Measurements from ENCODE around the gene C15orf39.

The C15orf39 gene

GRCh38 chr15:75197062-75197630 is 4.5 kb upstream of the C15orf39 start:
- DNase-seq = no peak

- DNase-seq = peak; percentile 28 to 31
These were observed 2.9 kb upstream of the C15orf39 start for GRCh38 chr15:75198560-75199356.

GRCh38 chr15:75199357-75199940 is 2.2 kb upstream of the C15orf39 start:
- no peak for DNase-seq

GRCh38 chr15:75200391-75200764 is 1.3 kb upstream of the C15orf39 start:
- no peak for DNase-seq

- DNase-seq = no peak
These were observed 692 bp upstream of the C15orf39 start for GRCh38 chr15:75200765-75201615.

- DNase-seq = peak; percentile 57 to 69
These were observed 752 bp downstream of the C15orf39 start for GRCh38 chr15:75202251-75203016.

- no peak for DNase-seq
These were observed 1.6 kb downstream of the C15orf39 start for GRCh38 chr15:75203017-75203907.

GRCh38 chr15:75203908-75204263 is 2.2 kb downstream of the C15orf39 start:
- DNase-seq = no peak

GRCh38 chr15:75204340-75205063 is 2.8 kb downstream of the C15orf39 start:
- peak; percentile 90 to 91 for DNase-seq

- no peak for DNase-seq
These were observed 3.3 kb downstream of the C15orf39 start for GRCh38 chr15:75205064-75205395.

GRCh38 chr15:75206006-75206405 is 4.3 kb downstream of the C15orf39 start:
- no peak for DNase-seq

- DNase-seq = no peak
These were observed 5.3 kb downstream of the C15orf39 start for GRCh38 chr15:75206803-75207617.

GRCh38 chr15:75207618-75208500 is 6.2 kb downstream of the C15orf39 start:
- DNase-seq = no peak

- DNase-seq = no peak
These were observed 7.0 kb downstream of the C15orf39 start for GRCh38 chr15:75208501-75209288.

GRCh38 chr15:75209289-75209676 is 7.6 kb downstream of the C15orf39 start:
- no peak for DNase-seq

- DNase-seq = no peak
These were observed 9.1 kb downstream of the C15orf39 start for GRCh38 chr15:75210811-75211230.

- no peak for DNase-seq
These were observed 9.9 kb downstream of the C15orf39 start for GRCh38 chr15:75211436-75212199.

Measured in inflammatory macrophage (primary cell).